H9 (cell line): Measurements from ENCODE around the gene PGPEP1. TPM values are rescaled to one million over a fixed set of nuclear protein-coding genes. Genes with fewer than 3 reads are reported as not detected.

ENCODE experiments used
- DNase-seq: peaks from one replicate; pipeline ENCODE4 v3.0.0-alpha.2; 2017
- H2AFZ ChIP-seq: one replicate; pipeline ENCODE4 v1.6.1; 2013; ENCODE audit warnings: mild to moderate bottlenecking, low read length, control low read depth, moderate library complexity
- H2AK5ac ChIP-seq: 2 replicates; pipeline ENCODE4 v1.6.1; 2013; ENCODE audit warnings: low read length, control low read depth, mixed read lengths; ENCODE audit not compliant: insufficient read length
- H2BK120ac ChIP-seq: one replicate; pipeline ENCODE4 v1.6.1; 2013; ENCODE audit warnings: low read depth, mild to moderate bottlenecking, low read length, control low read depth, inconsistent platforms; ENCODE audit not compliant: poor library complexity, severe bottlenecking
- H2BK12ac ChIP-seq: 2 replicates; pipeline ENCODE4 v1.6.1; 2013; ENCODE audit warnings: low read length, control low read depth, mixed read lengths, low read depth; ENCODE audit not compliant: insufficient read length
- H2BK15ac ChIP-seq: 2 replicates; pipeline ENCODE4 v1.6.1; 2013; ENCODE audit warnings: low read depth, low read length, control low read depth
- H2BK20ac ChIP-seq: one replicate; pipeline ENCODE4 v1.6.1; 2013; ENCODE audit warnings: low read depth, mild to moderate bottlenecking, low read length, control low read depth, inconsistent platforms; ENCODE audit not compliant: poor library complexity, severe bottlenecking
- H2BK5ac ChIP-seq: 2 replicates; pipeline ENCODE4 v1.6.1; 2013; ENCODE audit warnings: low read length, control low read depth, mixed read lengths; ENCODE audit not compliant: insufficient read length
- H3K14ac ChIP-seq: 2 replicates; pipeline ENCODE4 v1.6.1; 2013; ENCODE audit warnings: low read length, control low read depth; ENCODE audit not compliant: insufficient read depth
- H3K18ac ChIP-seq: 2 replicates; pipeline ENCODE4 v1.6.1; 2013; ENCODE audit warnings: low read depth, mild to moderate bottlenecking, mixed read lengths, low read length, control low read depth; ENCODE audit not compliant: insufficient read length
- H3K23ac ChIP-seq: 2 replicates; pipeline ENCODE4 v1.6.1; 2013; ENCODE audit warnings: low read length, control low read depth, mixed read lengths, low read depth; ENCODE audit not compliant: insufficient read length
- H3K23me2 ChIP-seq: 2 replicates; pipeline ENCODE4 v1.6.1; 2013; ENCODE audit warnings: low read depth, mild to moderate bottlenecking, mixed read lengths, low read length, control low read depth; ENCODE audit not compliant: insufficient read length, poor library complexity, severe bottlenecking
- H3K27ac ChIP-seq: 2 replicates; pipeline ENCODE4 v1.5.1; 2013; ENCODE audit warnings: low read length, control low read depth, mixed read lengths, low read depth; ENCODE audit not compliant: insufficient read length
- H3K27me3 ChIP-seq: 2 replicates; pipeline ENCODE4 v1.6.1; 2013; ENCODE audit warnings: low read length, control low read depth, inconsistent platforms; ENCODE audit not compliant: insufficient read depth
- H3K4ac ChIP-seq: 2 replicates; pipeline ENCODE4 v1.6.1; 2013; ENCODE audit warnings: low read depth, mild to moderate bottlenecking, control low read depth, inconsistent platforms, low read length, moderate library complexity
- H3K4me1 ChIP-seq: 2 replicates; pipeline ENCODE4 v1.6.1; 2013; ENCODE audit warnings: low read length, control low read depth, inconsistent platforms; ENCODE audit not compliant: insufficient read depth
- H3K4me2 ChIP-seq: 2 replicates; pipeline ENCODE4 v1.6.1; 2013; ENCODE audit warnings: low read length, control low read depth, mixed read lengths; ENCODE audit not compliant: insufficient read length, insufficient read depth
- H3K56ac ChIP-seq: 2 replicates; pipeline ENCODE4 v1.6.1; 2013; ENCODE audit warnings: low read depth, mild to moderate bottlenecking, mixed read lengths, low read length, control low read depth; ENCODE audit not compliant: insufficient read length
- H3K79me1 ChIP-seq: 2 replicates; pipeline ENCODE4 v1.6.1; 2013; ENCODE audit warnings: low read depth, mild to moderate bottlenecking, moderate library complexity, low read length, control low read depth, inconsistent platforms; ENCODE audit not compliant: insufficient read depth, poor library complexity, severe bottlenecking
- H3K79me2 ChIP-seq: 2 replicates; pipeline ENCODE4 v1.6.1; 2013; ENCODE audit warnings: low read length, control low read depth, inconsistent platforms; ENCODE audit not compliant: insufficient read depth
- H3K9ac ChIP-seq: 2 replicates; pipeline ENCODE4 v1.6.1; 2013; ENCODE audit warnings: low read length, control low read depth, mixed read lengths; ENCODE audit not compliant: insufficient read length; ENCODE audit errors: extremely low read depth
- H3K9me3 ChIP-seq: one replicate; pipeline ENCODE4 v1.6.1; 2013; ENCODE audit warnings: low read depth, low read length, inconsistent platforms; ENCODE audit not compliant: control insufficient read depth
- H3T11ph ChIP-seq: one replicate; pipeline ENCODE4 v1.6.1; 2013; ENCODE audit warnings: mild to moderate bottlenecking, low read length, control low read depth, inconsistent platforms
- H4K20me1 ChIP-seq: one replicate; pipeline ENCODE4 v1.6.1; 2013; ENCODE audit not compliant: control insufficient read depth, insufficient read length, insufficient read depth
- H4K5ac ChIP-seq: 2 replicates; pipeline ENCODE4 v1.6.1; 2013; ENCODE audit warnings: low read depth, mild to moderate bottlenecking, mixed read lengths, low read length, control low read depth; ENCODE audit not compliant: insufficient read length
- H4K8ac ChIP-seq: replicated peaks from 2 replicates; pipeline ENCODE4 v1.6.1; 2013; ENCODE audit warnings: low read length, control low read depth, mixed read lengths, low read depth; ENCODE audit not compliant: insufficient read length
- H4K91ac ChIP-seq: 2 replicates; pipeline ENCODE4 v1.6.1; 2013; ENCODE audit warnings: low read depth, mild to moderate bottlenecking, moderate library complexity, mixed read lengths, low read length, control low read depth; ENCODE audit not compliant: insufficient read length
- H3K27ac Mint-ChIP-seq, 3 experiments: 2 replicates in 2 of 3; 3 replicates in 1 of 3; pipeline ENCODE4 v1.8.0; 2020 to 2021; ENCODE audit warnings: mixed read lengths in 3 of 3, mild to moderate bottlenecking in 1 of 3, moderate library complexity in 1 of 3
- H3K27me3 Mint-ChIP-seq: 2 replicates; pipeline ENCODE4 v1.8.0; 2021; ENCODE audit warnings: low read depth, mild to moderate bottlenecking, moderate library complexity, mixed read lengths
- H3K36me3 Mint-ChIP-seq, 3 experiments: 2 replicates in 2 of 3; 3 replicates in 1 of 3; pipeline ENCODE4 v1.8.0; 2020 to 2021; ENCODE audit warnings: low read depth in 3 of 3, mixed read lengths in 3 of 3; ENCODE audit not compliant: insufficient read depth in 1 of 3
- H3K4me1 Mint-ChIP-seq, 2 experiments: 2 replicates each; pipeline ENCODE4 v1.8.0; 2020; ENCODE audit warnings: mixed read lengths in 2 of 2
- H3K4me3 Mint-ChIP-seq, 2 experiments: 2 replicates in 1 of 2; 3 replicates in 1 of 2; pipeline ENCODE4 v1.8.0; 2020 to 2021; ENCODE audit warnings: mild to moderate bottlenecking in 2 of 2, mixed read lengths in 2 of 2, moderate library complexity in 1 of 2
- H3K9me3 Mint-ChIP-seq, 2 experiments: 2 replicates in 1 of 2; 3 replicates in 1 of 2; pipeline ENCODE4 v1.8.0; 2020; ENCODE audit warnings: mild to moderate bottlenecking in 2 of 2, mixed read lengths in 2 of 2, moderate library complexity in 1 of 2
- CTCF ChIP-seq: fragments of 200-600 bp; sonication (generic); conservative IDR thresholded peaks from 3 replicates; pipeline ENCODE4 v1.8.0; 2021; ENCODE audit warnings: antibody characterized with exemption, mild to moderate bottlenecking
- WGBS: extraction: QIAGEN DNeasy Blood & Tissue Kit; methylation state at CpG from one replicate; pipeline ENCODE4 v1.1.7; 2013; ENCODE audit warnings: missing lambda C conversion rate, low lambda C conversion rate, mixed read lengths; ENCODE audit not compliant: insufficient read length; ENCODE audit errors: extremely low coverage; 5-methylcytosine and 5-hydroxymethylcytosine counted together
- total RNA-seq: library from RNA; stranded (reverse); gene quantifications from 2 replicates; pipeline ENCODE4 v1.2.1, GENCODE V29; 2021

Gene PGPEP1
- total RNA-seq, 1 experiment from 2014 or later, result 64.8 TPM

GRCh38 chr19:18385675-18386542 is 45.5 kb downstream of the PGPEP1 start, which contains the start of gene GDF15:
TSS of gene GDF15 (plus strand) at chr19:18386158. CDS start at chr19:18386190, 32 bp downstream.
- Histone ChIP-seq H4K91ac (no peak within 1 kb of the TSS), H3K9ac (no peak within 1 kb of the TSS), H3K56ac (no peak within 1 kb of the TSS), H3K4me2 (peak within 1 kb of the TSS; percentile 5), H3K9me3 (no peaks in the 10 kb centered on the region), H3K27me3 (no peaks in the 10 kb centered on the region), H3K23me2 (no peaks in the 10 kb centered on the region), H2AK5ac (no peak within 1 kb of the TSS), H3T11ph (no peak within 1 kb of the TSS), H3K18ac (no peak within 1 kb of the TSS), H3K23ac (no peak within 1 kb of the TSS), H2BK20ac (no peak within 1 kb of the TSS), H3K79me2 (no peaks in the 10 kb centered on the region), H3K14ac (no peak within 1 kb of the TSS), H3K27ac (no peak within 1 kb of the TSS), H4K20me1 (no peaks in the 10 kb centered on the region), H4K5ac (no peak within 1 kb of the TSS), H2BK5ac (no peak within 1 kb of the TSS), H4K8ac (no peak within 1 kb of the TSS), H2BK120ac (no peak within 1 kb of the TSS), H3K4ac (no peak within 1 kb of the TSS), H2BK12ac (no peak within 1 kb of the TSS), H3K4me1 (no peaks in the 10 kb centered on the region), H2AFZ (no peak within 1 kb of the TSS), H3K79me1 (no peaks in the 10 kb centered on the region), H2BK15ac (no peak within 1 kb of the TSS)
- DNase-seq, result peak; percentile 94
- Mint-ChIP-seq H3K9me3 (no peaks in the 10 kb centered on the region), H3K27me3 (peaks cover 37% of the 10 kb centered on the region), H3K27ac (peak within 1 kb of the TSS in 2 of 3 experiments; percentile 79 to 84; a peak in 4 of 7 replicates), H3K4me1 (peaks cover 19 to 24% of the 10 kb centered on the region in 2 experiments), H3K36me3 (peaks cover 0 to 5% (median 5%) of the 10 kb centered on the region in 3 experiments; a peak in 1 of 7 replicates), H3K4me3 (peak within 1 kb of the TSS in 1 of 2 experiments; percentile 65; a peak in 3 of 5 replicates)
- no CpG with 5 or more reads among the region's 33 CpGs for WGBS
- peak; percentile 90 for TF ChIP-seq CTCF
